CD4-positive, CD25-positive, alpha-beta regulatory T cell (primary cell): ENCODE data around the gene CUX1. TPM values are rescaled to one million over a fixed set of nuclear protein-coding genes. Genes with fewer than 3 reads are reported as not detected.

Experiments
- ATAC-seq, 2 donors: fragments of 150-1000 bp; cut with Tn5 transposase; one replicate each; pipeline ENCODE4 v1.10.0; 2021; ENCODE audit warnings: low read depth in 2 of 2, moderate number of reproducible peaks in 2 of 2, moderate library complexity in 1 of 2
- DNase-seq, 3 donors: peaks; one replicate each; pipeline versions ENCODE4 v3.0.0 to v3.0.0-alpha.2; 2012 to 2022; ENCODE audit warnings: mixed read lengths in 1 of 3
- H3K27ac ChIP-seq: one replicate; pipeline ENCODE4 v1.7.0; 2013; ENCODE audit warnings: mild to moderate bottlenecking, low read length; ENCODE audit not compliant: insufficient read depth, poor library complexity, severe bottlenecking
- H3K27me3 ChIP-seq: one replicate; pipeline ENCODE4 v1.7.0; 2013; ENCODE audit warnings: low read length; ENCODE audit not compliant: control insufficient read depth, insufficient read depth
- H3K36me3 ChIP-seq: one replicate; pipeline ENCODE4 v1.7.0; 2013; ENCODE audit warnings: mild to moderate bottlenecking, low read length, moderate library complexity; ENCODE audit not compliant: control insufficient read depth, insufficient read depth
- H3K4me1 ChIP-seq: 2 replicates; pipeline ENCODE4 v1.7.0; 2013; ENCODE audit warnings: mild to moderate bottlenecking, low read length; ENCODE audit not compliant: insufficient read depth, control insufficient read depth, poor library complexity, severe bottlenecking
- H3K4me3 ChIP-seq: one replicate; pipeline ENCODE4 v1.7.0; 2013; ENCODE audit warnings: low read depth, mild to moderate bottlenecking, low read length, moderate library complexity
- H3K9me3 ChIP-seq, 2 experiments: 1 replicate in 1 of 2; 2 replicates in 1 of 2; pipeline ENCODE4 v1.7.0; 2013; ENCODE audit warnings: low read length in 2 of 2, mild to moderate bottlenecking in 1 of 2, moderate library complexity in 1 of 2; ENCODE audit not compliant: control insufficient read depth in 2 of 2
- H3K27ac Mint-ChIP-seq, 3 donors: one replicate each; pipeline ENCODE4 v1.8.0; 2020 to 2022; ENCODE audit warnings: mild to moderate bottlenecking in 3 of 3, mixed read lengths in 3 of 3, moderate library complexity in 2 of 3
- H3K27me3 Mint-ChIP-seq: one replicate; pipeline ENCODE4 v1.8.0; 2022; ENCODE audit warnings: mild to moderate bottlenecking, mixed read lengths
- H3K36me3 Mint-ChIP-seq: one replicate; pipeline ENCODE4 v1.8.0; 2020; ENCODE audit warnings: mixed read lengths
- H3K4me1 Mint-ChIP-seq, 4 donors: one replicate each; pipeline ENCODE4 v1.8.0; 2020 to 2022; ENCODE audit warnings: mixed read lengths in 4 of 4, mild to moderate bottlenecking in 1 of 4
- H3K4me3 Mint-ChIP-seq, 4 donors: one replicate each; pipeline ENCODE4 v1.8.0; 2020 to 2022; ENCODE audit warnings: mild to moderate bottlenecking in 4 of 4, mixed read lengths in 4 of 4, moderate library complexity in 3 of 4
- H3K9me3 Mint-ChIP-seq, 7 donors: one replicate each; pipeline ENCODE4 v1.8.0; 2020 to 2022; ENCODE audit warnings: mixed read lengths in 7 of 7, mild to moderate bottlenecking in 3 of 7, moderate library complexity in 2 of 7
- polyA plus RNA-seq, 4 donors: library from polyadenylated mRNA; unstranded; fragments of 300-500 nt; fragmentation: Illumina TruSeq; gene quantifications; one replicate each; pipeline ENCODE4 v1.2.3, GENCODE V29; 2021
- total RNA-seq: library from RNA; stranded (reverse); gene quantifications from one replicate; pipeline ENCODE4 v1.2.3, GENCODE V29; 2022

CUX1 gene
- total and polyA plus RNA-seq, 5 donors from 2014 or later, result 6.0 to 45.1 (median 7.8) TPM

GRCh38 chr7:102305414-102306268, 488.2 kb downstream of the CUX1 start:
- Histone ChIP-seq H3K4me1 (peaks cover 16% of the 10 kb centered on the region), H3K27me3 (no peaks in the 10 kb centered on the region), H3K36me3 (no peaks in the 10 kb centered on the region), H3K4me3 (no peak overlapping the region), H3K27ac (no peak overlapping the region), H3K9me3 (no peaks in the 10 kb centered on the region)
- Mint-ChIP-seq H3K9me3 (no peaks in the 10 kb centered on the region), H3K4me3 (peak overlapping the region in 2 of 4 donors; percentile 50 to 61), H3K36me3 (no peaks in the 10 kb centered on the region), H3K27ac (peak overlapping the region in 2 of 3 donors; percentile 77 to 91), H3K4me1 (peaks cover 0 to 14% (median 2%) of the 10 kb centered on the region in 4 donors), H3K27me3 (no peaks in the 10 kb centered on the region)
- ATAC-seq (no peak), DNase-seq (no peak)

GRCh38 chr7:102306916-102307677, 489.7 kb downstream of the CUX1 start:
- peak; percentile 9 to 87 (median 20) for DNase-seq
- H3K36me3 ChIP-seq, result no peaks in the 10 kb centered on the region
- Mint-ChIP-seq H3K4me1 (peaks cover 0 to 14% (median 2%) of the 10 kb centered on the region in 4 donors), H3K27me3 (no peaks in the 10 kb centered on the region), H3K9me3 (no peaks in the 10 kb centered on the region), H3K4me3 (peak overlapping the region; percentile 7 to 74 (median 67)), H3K36me3 (no peaks in the 10 kb centered on the region), H3K27ac (peak overlapping the region; percentile 56 to 69 (median 60))
- H3K4me3 ChIP-seq, result no peak overlapping the region
- no peaks in the 10 kb centered on the region for H3K9me3 ChIP-seq
- H3K4me1 ChIP-seq, result peaks cover 16% of the 10 kb centered on the region
- H3K27me3 ChIP-seq, result no peaks in the 10 kb centered on the region
- H3K27ac ChIP-seq, result no peak overlapping the region
- ATAC-seq, result peak; percentile 49 to 52

GRCh38 chr7:102310414-102310815, 493.0 kb downstream of the CUX1 start:
- H3K4me1 Mint-ChIP-seq, result peaks cover 0 to 14% (median 2%) of the 10 kb centered on the region in 4 donors
- H3K4me3 Mint-ChIP-seq, result no peak overlapping the region
- H3K27me3 Mint-ChIP-seq, result no peaks in the 10 kb centered on the region
- H3K4me1 ChIP-seq, result peaks cover 13% of the 10 kb centered on the region
- no peak for DNase-seq
- H3K9me3 Mint-ChIP-seq, result no peaks in the 10 kb centered on the region
- no peak overlapping the region for H3K4me3 ChIP-seq
- no peak overlapping the region for H3K27ac ChIP-seq
- H3K9me3 ChIP-seq, result no peaks in the 10 kb centered on the region
- ATAC-seq, result no peak
- H3K27ac Mint-ChIP-seq, result no peak overlapping the region
- H3K36me3 ChIP-seq, result no peaks in the 10 kb centered on the region
- no peaks in the 10 kb centered on the region for H3K27me3 ChIP-seq
- peaks cover 4% of the 10 kb centered on the region for H3K36me3 Mint-ChIP-seq

GRCh38 chr7:102312317-102312716, 494.9 kb downstream of the CUX1 start:
- Mint-ChIP-seq H3K9me3 (no peaks in the 10 kb centered on the region), H3K36me3 (peaks cover 4% of the 10 kb centered on the region), H3K4me3 (no peak overlapping the region), H3K27me3 (no peaks in the 10 kb centered on the region), H3K27ac (no peak overlapping the region), H3K4me1 (peaks cover 0 to 1% (median 0%) of the 10 kb centered on the region in 4 donors)
- Histone ChIP-seq H3K4me3 (no peak overlapping the region), H3K9me3 (no peaks in the 10 kb centered on the region), H3K27me3 (no peaks in the 10 kb centered on the region), H3K36me3 (no peaks in the 10 kb centered on the region), H3K4me1 (peaks cover 2% of the 10 kb centered on the region), H3K27ac (no peak overlapping the region)
- ATAC-seq (no peak), DNase-seq (no peak)

- no peak for ATAC-seq
- Histone ChIP-seq H3K27me3 (no peaks in the 10 kb centered on the region), H3K36me3 (no peaks in the 10 kb centered on the region), H3K27ac (no peak overlapping the region), H3K4me3 (no peak overlapping the region), H3K4me1 (no peaks in the 10 kb centered on the region), H3K9me3 (no peaks in the 10 kb centered on the region)
- Mint-ChIP-seq H3K27me3 (no peaks in the 10 kb centered on the region), H3K4me1 (no peaks in the 10 kb centered on the region), H3K27ac (no peak overlapping the region), H3K36me3 (peaks cover 4% of the 10 kb centered on the region), H3K9me3 (no peaks in the 10 kb centered on the region), H3K4me3 (no peak overlapping the region)
- no peak for DNase-seq
Measured at GRCh38 chr7:102313997-102314780, 496.8 kb downstream of the CUX1 start.

GRCh38 chr7:102317231-102318059, 500.0 kb downstream of the CUX1 start:
- no peak for DNase-seq
- peak in 1 of 2 donors; percentile 9 for ATAC-seq
- Histone ChIP-seq H3K27me3 (no peaks in the 10 kb centered on the region), H3K9me3 (no peaks in the 10 kb centered on the region), H3K4me1 (no peaks in the 10 kb centered on the region), H3K27ac (no peak overlapping the region), H3K4me3 (no peak overlapping the region), H3K36me3 (no peaks in the 10 kb centered on the region)
- Mint-ChIP-seq H3K4me1 (no peaks in the 10 kb centered on the region), H3K4me3 (no peak overlapping the region), H3K9me3 (no peaks in the 10 kb centered on the region), H3K27ac (no peak overlapping the region), H3K27me3 (peaks cover 2% of the 10 kb centered on the region), H3K36me3 (peaks cover 2% of the 10 kb centered on the region)

- H3K36me3 Mint-ChIP-seq, result no peaks in the 10 kb centered on the region
- peaks cover 7% of the 10 kb centered on the region for H3K27me3 Mint-ChIP-seq
- ATAC-seq (no peak), DNase-seq (no peak)
- no peaks in the 10 kb centered on the region for H3K9me3 Mint-ChIP-seq
- Histone ChIP-seq H3K27me3 (no peaks in the 10 kb centered on the region), H3K27ac (no peak overlapping the region), H3K4me3 (no peak overlapping the region), H3K36me3 (no peaks in the 10 kb centered on the region), H3K9me3 (no peaks in the 10 kb centered on the region), H3K4me1 (no peaks in the 10 kb centered on the region)
- H3K27ac Mint-ChIP-seq, result no peak overlapping the region
- H3K4me1 Mint-ChIP-seq, result peaks cover 0 to 6% (median 0%) of the 10 kb centered on the region in 4 donors
- no peak overlapping the region for H3K4me3 Mint-ChIP-seq
Measured at GRCh38 chr7:102318482-102318971, 501.1 kb downstream of the CUX1 start.
